Stomach smooth muscle (tissue), 2 donors: ENCODE measurements around the gene NSUN4.
"Not testable (repeated sequence)": the region's sequence is repeated elsewhere in the genome, so short reads cannot be mapped to it uniquely, and the experiment has no call there.

ENCODE experiments used
- H3K27ac ChIP-seq: one replicate; pipeline ENCODE4 v1.7.0; 2013; ENCODE audit warnings: mild to moderate bottlenecking, low read length, inconsistent platforms
- H3K27me3 ChIP-seq, 2 donors: one replicate each; pipeline ENCODE4 v1.7.0; 2013; ENCODE audit warnings: low read length in 2 of 2; ENCODE audit not compliant: insufficient read depth in 2 of 2, control insufficient read depth in 1 of 2
- H3K36me3 ChIP-seq, 2 donors: one replicate each; pipeline ENCODE4 v1.7.0; 2013; ENCODE audit warnings: low read length in 2 of 2; ENCODE audit not compliant: control insufficient read depth in 2 of 2, insufficient read depth in 2 of 2
- H3K4me1 ChIP-seq: one replicate; pipeline ENCODE4 v1.7.0; 2013; ENCODE audit warnings: low read length; ENCODE audit not compliant: control insufficient read depth, insufficient read depth
- H3K4me3 ChIP-seq, 2 donors: one replicate each; pipeline ENCODE4 v1.7.0; 2013; ENCODE audit warnings: low read length in 2 of 2
- H3K9ac ChIP-seq, 2 donors: one replicate each; pipeline ENCODE4 v1.7.0; 2013; ENCODE audit warnings: low read length in 2 of 2, mild to moderate bottlenecking in 1 of 2
- H3K9me3 ChIP-seq, 2 donors: one replicate each; pipeline ENCODE4 v1.7.0; 2013; ENCODE audit warnings: low read length in 2 of 2; ENCODE audit not compliant: control insufficient read depth in 2 of 2
- donor health status: healthy.
- donor health status: Pancreatic carcinoma.

NSUN4 gene

DNA sequence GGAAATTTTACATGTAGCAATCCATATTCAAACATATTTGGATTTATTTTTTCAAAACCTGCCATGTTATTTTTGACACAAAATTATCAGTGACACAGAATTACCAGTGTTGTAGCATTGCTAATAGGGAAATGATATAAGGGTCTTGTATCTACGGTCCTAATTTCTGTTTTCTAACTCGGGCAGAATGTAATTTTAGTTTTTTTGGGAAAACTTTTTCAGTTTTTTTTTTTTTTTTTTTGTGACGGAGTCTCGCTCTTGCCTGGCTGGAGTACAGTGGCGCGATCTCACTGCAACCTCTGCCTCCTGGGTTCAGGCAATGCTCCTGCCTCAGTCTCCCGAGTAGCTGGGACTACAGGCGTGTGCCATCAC is 34.5 kb upstream of the NSUN4 start:
- Histone ChIP-seq H3K9me3 (no peaks in the 10 kb centered on the region), H3K4me3 (no peak overlapping the region), H3K27me3 (no peaks in the 10 kb centered on the region), H3K27ac (no peak overlapping the region), H3K9ac (no peak overlapping the region), H3K36me3 (peaks cover 11 to 15% of the 10 kb centered on the region in 2 donors), H3K4me1 (peaks cover 22% of the 10 kb centered on the region)

DNA sequence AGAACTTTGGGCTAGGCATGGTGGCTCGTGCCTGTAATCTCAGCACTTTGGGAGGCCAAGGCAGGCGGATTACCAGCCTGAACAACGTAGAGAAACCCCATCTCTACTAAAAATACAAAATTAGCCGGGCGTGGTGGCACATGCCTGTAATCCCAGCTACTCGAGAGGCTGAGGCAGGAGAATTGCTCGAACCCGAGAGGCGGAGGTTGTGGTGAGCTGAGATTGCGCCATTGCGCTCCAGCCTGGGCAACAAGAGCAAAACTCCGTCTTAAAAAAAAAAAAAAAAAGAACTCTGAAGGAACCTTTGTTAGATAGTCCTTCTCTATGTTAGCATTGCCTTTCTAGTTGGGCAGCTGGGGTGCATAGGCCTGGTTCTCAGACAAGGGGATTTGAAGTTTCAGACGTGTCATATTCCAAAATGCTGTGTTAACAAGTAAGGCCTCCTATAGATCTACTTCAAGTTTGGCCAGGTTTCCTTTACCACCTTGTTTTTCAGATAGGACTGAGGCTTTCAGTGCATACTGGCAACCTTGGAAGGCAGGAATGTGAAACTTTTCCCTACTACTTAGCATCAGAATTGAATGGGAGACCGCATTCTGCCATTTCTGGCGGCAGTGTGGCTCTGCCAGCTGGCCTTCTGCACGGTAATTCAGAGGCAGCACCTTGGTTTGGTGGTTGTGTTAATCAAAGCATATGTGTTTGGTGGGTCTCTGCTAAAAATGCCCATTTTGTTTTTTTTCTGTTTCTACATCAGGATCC is 31.0 kb upstream of the NSUN4 start:
- no peaks in the 10 kb centered on the region for H3K9me3 ChIP-seq
- H3K36me3 ChIP-seq: peaks cover 21 to 27% of the 10 kb centered on the region in 2 donors
- no peaks in the 10 kb centered on the region for H3K27me3 ChIP-seq
- no peak overlapping the region for H3K9ac ChIP-seq
- H3K4me1 ChIP-seq: peaks cover 9% of the 10 kb centered on the region
- no peak overlapping the region for H3K27ac ChIP-seq
- H3K4me3 ChIP-seq: no peak overlapping the region

DNA sequence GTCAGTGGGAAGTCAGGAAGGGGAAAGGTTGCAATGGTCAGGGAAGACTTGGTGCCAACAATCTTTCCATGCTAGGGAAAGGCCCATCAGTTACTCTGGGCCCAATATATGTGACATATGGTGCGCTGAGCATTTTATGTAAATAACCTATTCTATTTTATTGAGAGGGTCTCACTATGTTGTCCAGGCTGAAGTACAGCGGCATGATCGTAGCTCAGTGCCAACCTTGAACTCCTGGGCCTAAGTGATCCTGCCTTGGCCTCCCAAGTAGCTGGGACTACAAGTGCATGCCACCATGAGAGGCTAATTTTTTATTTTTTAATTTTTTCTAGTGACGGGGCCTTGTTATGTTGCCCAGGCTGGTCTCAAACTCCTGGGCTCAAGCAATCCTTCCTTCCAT is 30.3 kb upstream of the NSUN4 start:
- peaks cover 5% of the 10 kb centered on the region for H3K4me1 ChIP-seq
- H3K9me3 ChIP-seq: no peaks in the 10 kb centered on the region
- no peak overlapping the region for H3K9ac ChIP-seq
- no peak overlapping the region for H3K27ac ChIP-seq
- no peak overlapping the region for H3K4me3 ChIP-seq
- H3K36me3 ChIP-seq: peaks cover 21 to 30% of the 10 kb centered on the region in 2 donors
- no peaks in the 10 kb centered on the region for H3K27me3 ChIP-seq

DNA sequence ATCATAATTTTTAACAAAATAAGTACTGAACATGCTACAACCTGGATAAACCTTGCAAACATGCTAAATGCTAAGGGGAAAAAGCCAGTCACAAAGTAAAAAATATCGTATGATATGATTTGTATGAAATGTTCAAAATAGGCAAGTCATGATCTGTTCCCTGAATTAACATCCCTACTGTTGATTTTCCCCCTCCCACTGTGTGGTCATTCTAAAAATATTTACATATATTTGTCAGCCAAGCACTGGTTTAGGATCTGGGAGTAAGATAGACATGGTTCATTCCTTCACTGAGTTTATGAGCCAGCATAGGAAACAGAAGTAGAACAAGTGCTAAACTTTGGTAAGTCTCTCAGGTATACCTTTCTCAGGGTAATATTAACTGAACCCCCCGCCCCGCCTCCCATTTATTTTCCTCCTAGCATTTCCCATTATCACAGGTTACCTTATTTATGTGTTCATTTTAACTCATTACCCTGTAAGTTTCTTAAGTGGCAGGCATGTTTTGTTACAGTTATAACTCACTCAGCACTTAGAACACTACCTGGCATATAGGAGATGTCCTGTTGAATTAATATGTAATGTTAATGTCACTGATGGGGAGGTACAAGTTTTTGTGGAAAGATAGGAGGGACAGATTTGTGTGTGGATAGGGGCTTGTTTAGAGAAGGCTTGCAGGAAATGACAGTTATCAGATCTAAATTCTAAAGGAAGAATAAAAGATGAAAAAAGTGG is 24.8 kb upstream of the NSUN4 start:
- no peak overlapping the region for H3K4me3 ChIP-seq
- no peak overlapping the region for H3K9ac ChIP-seq
- no peaks in the 10 kb centered on the region for H3K4me1 ChIP-seq
- peaks cover 19% of the 10 kb centered on the region in 2 donors for H3K36me3 ChIP-seq
- H3K9me3 ChIP-seq: no peaks in the 10 kb centered on the region
- no peak overlapping the region for H3K27ac ChIP-seq
- no peaks in the 10 kb centered on the region for H3K27me3 ChIP-seq

DNA sequence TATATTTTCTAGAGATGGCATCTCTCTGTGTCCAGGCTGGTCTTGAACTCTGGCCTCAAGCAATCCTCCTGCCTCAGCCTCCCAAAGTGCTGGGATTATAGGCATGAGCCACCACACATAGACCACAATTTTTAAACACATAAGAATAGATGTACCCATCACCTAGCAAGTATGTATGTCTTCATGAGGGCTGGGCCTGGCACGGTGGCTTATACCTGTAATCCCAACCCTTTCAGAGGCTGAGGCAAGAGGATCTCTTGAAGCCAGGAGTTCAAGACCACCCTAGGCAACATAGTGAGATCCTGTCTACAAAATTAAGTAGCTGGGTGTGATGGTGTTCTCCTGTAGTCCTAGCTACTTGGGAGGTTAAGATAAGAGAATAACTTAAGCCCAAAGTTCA is 23.3 kb upstream of the NSUN4 start:
- H3K36me3 ChIP-seq: peaks cover 15 to 19% of the 10 kb centered on the region in 2 donors
- no peaks in the 10 kb centered on the region for H3K9me3 ChIP-seq
- H3K4me3 ChIP-seq: no peak overlapping the region
- H3K4me1 ChIP-seq: no peaks in the 10 kb centered on the region
- H3K27ac ChIP-seq: no peak overlapping the region
- H3K9ac ChIP-seq: no peak overlapping the region
- H3K27me3 ChIP-seq: no peaks in the 10 kb centered on the region

DNA sequence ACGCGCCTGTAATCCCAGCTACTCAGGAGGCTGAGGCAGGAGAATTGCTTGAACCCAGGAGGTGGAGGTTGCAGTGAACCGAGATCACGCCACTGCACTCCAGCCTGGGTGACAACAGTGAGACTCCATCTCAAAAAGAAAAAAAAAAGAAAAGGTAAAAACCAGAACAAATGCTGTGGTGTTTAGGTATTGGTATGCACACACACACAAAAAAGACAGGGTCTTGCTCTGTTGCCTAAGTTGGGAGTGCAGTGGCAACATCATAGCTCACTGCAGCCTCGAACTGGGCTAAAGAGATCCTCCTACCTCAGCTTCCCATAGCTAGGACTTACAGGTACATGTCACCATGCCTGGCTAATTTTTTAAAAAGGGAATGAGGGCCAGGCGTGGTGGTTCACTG is 21.3 kb upstream of the NSUN4 start:
- not testable (repeated sequence) for H3K27ac ChIP-seq, H3K36me3 ChIP-seq, H3K9ac ChIP-seq, H3K27me3 ChIP-seq, H3K4me1 ChIP-seq, H3K4me3 ChIP-seq, H3K9me3 ChIP-seq

DNA sequence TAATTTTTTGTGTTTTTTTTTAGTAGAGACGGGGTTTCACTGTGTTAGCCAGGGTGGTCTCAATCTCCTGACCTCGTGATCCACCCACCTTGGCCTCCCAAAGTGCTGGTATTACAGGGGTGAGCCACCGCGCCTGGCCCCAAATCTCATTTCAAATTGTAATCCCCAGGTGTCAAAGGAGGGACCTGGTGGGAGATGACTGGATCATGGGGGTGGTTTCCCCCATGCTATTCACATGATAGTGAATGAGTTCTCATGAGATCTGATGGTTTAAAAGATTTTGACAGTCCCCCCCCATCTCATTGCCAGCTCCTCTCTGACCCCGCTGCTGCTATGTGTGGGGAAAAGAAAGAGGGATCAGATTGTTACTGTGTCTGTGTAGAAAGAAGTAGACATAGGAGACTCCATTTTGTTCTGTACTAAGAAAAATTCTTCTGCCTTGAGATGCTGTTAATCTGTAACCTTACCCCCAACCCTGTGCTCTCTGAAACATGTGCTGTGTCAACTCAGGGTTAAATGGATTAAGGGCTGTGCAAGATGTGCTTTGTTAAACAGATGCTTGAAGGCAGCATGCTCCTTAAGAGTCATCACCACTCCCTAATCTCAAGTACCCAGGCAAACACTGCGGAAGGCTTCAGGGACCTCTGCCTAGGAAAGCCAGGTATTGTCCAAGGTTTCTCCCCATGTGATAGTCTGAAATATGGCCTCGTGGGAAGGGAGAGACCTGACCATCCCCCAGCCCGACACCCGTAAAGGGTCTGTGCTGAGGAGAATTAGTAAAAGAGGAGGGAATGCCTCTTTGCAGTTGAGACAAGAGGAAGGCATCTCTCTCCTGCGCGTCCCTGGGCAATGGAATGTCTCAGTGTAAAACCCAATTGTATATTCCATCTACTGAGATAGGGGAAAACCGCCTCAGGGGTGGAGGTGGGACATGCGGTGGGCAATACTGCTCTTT is 20.4 kb upstream of the NSUN4 start:
- H3K4me1 ChIP-seq, H3K27me3 ChIP-seq, H3K9ac ChIP-seq, H3K27ac ChIP-seq, H3K36me3 ChIP-seq, H3K9me3 ChIP-seq, H3K4me3 ChIP-seq: not testable (repeated sequence)

DNA sequence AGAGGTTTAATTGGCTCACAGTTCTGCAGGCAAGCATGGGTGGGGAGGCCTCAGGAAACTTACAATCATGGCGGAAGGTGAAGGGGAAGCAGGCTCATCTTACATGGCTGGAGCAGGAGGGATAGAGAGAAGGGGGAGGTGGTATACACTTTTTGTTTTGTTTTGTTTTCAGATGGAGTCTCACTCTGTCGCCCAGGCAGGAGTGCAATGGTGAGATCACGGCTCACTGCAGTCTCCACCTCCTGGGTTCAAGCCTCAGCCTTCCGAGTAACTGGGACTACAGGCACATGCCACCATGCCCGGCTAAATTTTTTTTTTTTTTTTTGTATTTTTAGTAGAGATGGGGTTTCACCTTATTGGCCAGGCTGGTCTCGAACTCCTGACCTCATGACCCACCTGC is 18.4 kb upstream of the NSUN4 start:
- not testable (repeated sequence) for H3K27ac ChIP-seq, H3K4me1 ChIP-seq, H3K36me3 ChIP-seq, H3K27me3 ChIP-seq, H3K4me3 ChIP-seq, H3K9ac ChIP-seq, H3K9me3 ChIP-seq

DNA sequence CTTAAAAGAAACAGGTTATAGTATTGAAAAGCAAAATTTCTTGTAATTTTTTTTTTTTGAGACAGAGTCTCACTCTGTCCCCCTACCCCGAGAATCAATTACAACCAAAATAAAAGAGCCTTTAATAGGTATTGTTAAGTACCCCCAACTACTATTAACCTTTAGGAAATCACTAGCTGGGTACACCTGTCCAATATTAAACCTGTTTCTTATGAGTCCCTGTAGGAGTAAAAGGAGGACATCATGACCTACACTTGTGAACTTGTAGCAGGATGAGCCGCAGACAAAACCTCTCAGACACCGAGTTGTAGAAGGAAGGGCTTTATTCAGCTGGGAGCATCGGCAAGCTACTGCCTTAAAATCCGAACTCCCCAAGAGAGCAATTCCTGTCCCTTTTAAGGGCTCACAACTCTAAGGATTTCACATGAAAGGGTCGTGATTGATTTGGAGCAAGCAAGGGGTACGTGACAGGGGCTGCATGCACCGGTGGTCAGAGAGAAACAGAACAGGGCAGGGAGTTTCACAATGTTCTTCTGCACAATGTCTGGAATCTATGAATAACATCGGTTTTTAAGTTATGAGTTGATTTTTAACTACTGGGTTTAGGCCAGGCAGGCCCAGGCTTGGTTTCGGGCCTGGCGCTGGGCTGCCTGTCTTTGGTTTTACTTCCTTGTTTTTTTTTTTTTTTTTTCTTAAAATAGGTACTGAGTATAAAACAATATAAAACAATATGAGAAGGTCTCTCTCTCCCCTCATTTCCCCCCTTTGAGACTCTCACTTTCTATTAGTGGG is 15.1 kb upstream of the NSUN4 start:
- not testable (repeated sequence) for H3K9me3 ChIP-seq, H3K4me1 ChIP-seq, H3K27me3 ChIP-seq, H3K9ac ChIP-seq, H3K36me3 ChIP-seq, H3K4me3 ChIP-seq, H3K27ac ChIP-seq

DNA sequence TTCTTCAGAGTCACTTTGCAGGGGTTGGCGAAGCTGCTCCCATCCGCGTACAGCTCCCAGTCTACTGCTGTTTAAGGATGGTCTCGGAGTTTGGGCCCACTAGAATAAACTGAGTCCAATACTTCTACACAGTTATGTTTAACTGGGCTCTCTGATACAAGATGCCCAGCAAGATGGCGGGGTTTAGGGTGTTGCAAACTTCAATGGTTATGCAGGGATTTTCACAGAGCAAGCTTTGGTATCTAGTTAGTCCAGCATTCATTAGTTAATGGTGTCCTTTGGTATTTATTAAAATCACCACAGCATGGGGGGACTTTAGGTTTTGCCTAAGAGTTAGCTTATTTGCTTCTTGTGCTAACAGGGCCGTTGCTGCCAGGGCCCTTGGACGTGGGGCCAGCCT is 12.4 kb upstream of the NSUN4 start:
- H3K27ac ChIP-seq, H3K27me3 ChIP-seq, H3K36me3 ChIP-seq, H3K4me3 ChIP-seq, H3K9me3 ChIP-seq, H3K4me1 ChIP-seq, H3K9ac ChIP-seq: not testable (repeated sequence)
